Measurements from ENCODE around the gene TAF11L9. TPM values are rescaled to one million over a fixed set of nuclear protein-coding genes. Genes with fewer than 3 reads are reported as not detected.
"Not testable (repeated sequence)": the region's sequence is repeated elsewhere in the genome, so short reads cannot be mapped to it uniquely, and the experiment has no call there.

Gene TAF11L9
- not detected for total RNA-seq

GRCh38 chr5:17594255-17594654 lies at the start of gene TAF11L9:
Gene TAF11L9, minus strand, starts transcription at chr5:17594394.
- not testable (repeated sequence) for DNase-seq

GRCh38 chr5:17634160-17634559 lies 40.0 kb upstream of the TAF11L9 start, which contains the start of gene TAF11L14:
Gene TAF11L14, plus strand, starts transcription at chr5:17634460.
- no peak for DNase-seq

- not testable (repeated sequence) for DNase-seq
Observed at GRCh38 chr5:17631788-17632187, 37.6 kb upstream of the TAF11L9 start, which contains the start of gene TAF11L13. Gene TAF11L13, plus strand, starts transcription at chr5:17632088.

GRCh38 chr5:17625686-17626085 lies 31.5 kb upstream of the TAF11L9 start:
- no peak for DNase-seq

GRCh38 chr5:17620627-17621026 lies 26.4 kb upstream of the TAF11L9 start:
- DNase-seq = no peak

GRCh38 chr5:17619354-17619753 lies 25.2 kb upstream of the TAF11L9 start:
- no peak for DNase-seq

- no peak for DNase-seq
Observed at GRCh38 chr5:17614872-17615605, 20.8 kb upstream of the TAF11L9 start.

GRCh38 chr5:17610092-17610491 lies 15.9 kb upstream of the TAF11L9 start, which contains the start of gene TAF11L12:
Gene TAF11L12, plus strand, starts transcription at chr5:17610392.
- DNase-seq = not testable (repeated sequence)

- not testable (repeated sequence) for DNase-seq
Observed at GRCh38 chr5:17607461-17607860, 13.3 kb upstream of the TAF11L9 start.

- no peak for DNase-seq
Observed at GRCh38 chr5:17604951-17605350, 10.8 kb upstream of the TAF11L9 start.

GRCh38 chr5:17603880-17604279 lies 9.7 kb upstream of the TAF11L9 start, which contains the start of gene TAF11L11:
Gene TAF11L11, plus strand, starts transcription at chr5:17604183.
- DNase-seq = not testable (repeated sequence)

GRCh38 chr5:17597728-17598127 lies 3.5 kb upstream of the TAF11L9 start, which contains the start of gene TAF11L10:
Gene TAF11L10, minus strand, starts transcription at chr5:17597828.
- DNase-seq = not testable (repeated sequence)

GRCh38 chr5:17590860-17591259 lies 3.3 kb downstream of the TAF11L9 start, which contains the start of gene TAF11L8:
Gene TAF11L8, minus strand, starts transcription at chr5:17590960.
- DNase-seq = not testable (repeated sequence)

GRCh38 chr5:17585658-17586057 lies 8.5 kb downstream of the TAF11L9 start, which contains the start of gene TAF11L7:
Gene TAF11L7, minus strand, starts transcription at chr5:17585758.
- DNase-seq = not testable (repeated sequence)

Small RNA genes lying within 50 kb of the gene (small RNA-seq; reads per million reads assigned to genes)
- gene AC233724.3 (ENCODE audit: low replicate concordance) (not detected), gene AC233724.4 (ENCODE audit: low replicate concordance) (not detected), gene AC233724.6 (ENCODE audit: low replicate concordance) (not detected), gene AC233724.7 (ENCODE audit: low replicate concordance) (not detected)

Other genes with a start within 250 kb of the TAF11L9 start
- gene TAF11L2, start 96.2 kb downstream of the TAF11L9 start, total RNA-seq = not detected
- gene TAF11L3, start 76.0 kb downstream of the TAF11L9 start, total RNA-seq = not detected
- not detected for gene TAF11L4, start 72.6 kb downstream of the TAF11L9 start, total RNA-seq
- not detected for gene TAF11L5, start 69.2 kb downstream of the TAF11L9 start, total RNA-seq
- gene TAF11L6, start 65.7 kb downstream of the TAF11L9 start, total RNA-seq = not detected
- not detected for gene TAF11L7, start 8.6 kb downstream of the TAF11L9 start, total RNA-seq
- gene TAF11L8, start 3.4 kb downstream of the TAF11L9 start, total RNA-seq = not detected
- gene TAF11L10, start 3.4 kb upstream of the TAF11L9 start, total RNA-seq = not detected
- not detected for gene TAF11L11, start 9.8 kb upstream of the TAF11L9 start, total RNA-seq
- gene TAF11L12, start 16.0 kb upstream of the TAF11L9 start, total RNA-seq = not detected
- gene TAF11L13, start 37.7 kb upstream of the TAF11L9 start, total RNA-seq = not detected
- gene TAF11L14, start 40.1 kb upstream of the TAF11L9 start, total RNA-seq = not detected